GM19193 (cell line): ENCODE data around the gene CTIF.

Source experiments
- POLR2A ChIP-seq: IDR thresholded peaks from 4 replicates; pipeline ENCODE4 v1.6.1; 2011; ENCODE audit not compliant: insufficient read depth, insufficient read length; ENCODE audit errors: extremely low read depth

Gene CTIF

GRCh38 chr18:48754559-48754958, 215.7 kb downstream of the CTIF start:
- TF ChIP-seq POLR2A: no peak

GRCh38 chr18:48754993-48755473, 216.2 kb downstream of the CTIF start:
- no peak for TF ChIP-seq POLR2A

GRCh38 chr18:48756511-48757226, 217.8 kb downstream of the CTIF start:
- TF ChIP-seq POLR2A: no peak

GRCh38 chr18:48757367-48757766, 218.5 kb downstream of the CTIF start:
- TF ChIP-seq POLR2A: no peak

GRCh38 chr18:48757906-48758305, 219.1 kb downstream of the CTIF start:
- no peak for TF ChIP-seq POLR2A

GRCh38 chr18:48761582-48761981, 222.8 kb downstream of the CTIF start:
- no peak for TF ChIP-seq POLR2A

GRCh38 chr18:48762022-48762421, 223.2 kb downstream of the CTIF start:
- TF ChIP-seq POLR2A: no peak

- TF ChIP-seq POLR2A: no peak
Observed at GRCh38 chr18:48762836-48763718, 224.2 kb downstream of the CTIF start.

GRCh38 chr18:48763719-48764100, 224.9 kb downstream of the CTIF start:
- no peak for TF ChIP-seq POLR2A

- no peak for TF ChIP-seq POLR2A
Observed at GRCh38 chr18:48765053-48765452, 226.2 kb downstream of the CTIF start.

- no peak for TF ChIP-seq POLR2A
Observed at GRCh38 chr18:48766026-48766425, 227.2 kb downstream of the CTIF start.

- TF ChIP-seq POLR2A: no peak
Observed at GRCh38 chr18:48766487-48766886, 227.7 kb downstream of the CTIF start.

- no peak for TF ChIP-seq POLR2A
Observed at GRCh38 chr18:48767090-48767690, 228.4 kb downstream of the CTIF start.

- TF ChIP-seq POLR2A: no peak
Observed at GRCh38 chr18:48769006-48769636, 230.3 kb downstream of the CTIF start.

GRCh38 chr18:48770243-48770642, 231.4 kb downstream of the CTIF start:
- TF ChIP-seq POLR2A: no peak
